Lung (tissue), 12 donors: ENCODE measurements around the gene PLCB2. TPM values are rescaled to one million over a fixed set of nuclear protein-coding genes. Genes with fewer than 3 reads are reported as not detected.
A peak's percentile ranks its signal among the peaks of the same experiment; 100 is the strongest.

Source experiments
- ATAC-seq: fragments of 200-7000 bp; cut with Tn5 transposase; one replicate; pipeline ENCODE4 v1.9.1; 2020; ENCODE audit warnings: moderate number of reproducible peaks; ENCODE audit not compliant: insufficient read depth, low FRiP score
- DNase-seq, 3 donors: peaks; one replicate each; pipeline ENCODE4 v3.0.0-alpha.2; 2013 to 2017
- H3K27ac ChIP-seq, 2 donors: one replicate each; pipeline ENCODE4 v1.5.1; 2013; ENCODE audit warnings: mild to moderate bottlenecking in 2 of 2, moderate library complexity in 2 of 2, control low read depth in 1 of 2, inconsistent platforms in 1 of 2, low read depth in 1 of 2, low read length in 1 of 2
- H3K27me3 ChIP-seq, 3 donors: one replicate each; pipeline ENCODE4 v1.5.1; 2013; ENCODE audit warnings: low read length in 2 of 3; ENCODE audit not compliant: control insufficient read depth in 3 of 3, insufficient read depth in 3 of 3
- H3K36me3 ChIP-seq, 4 donors: one replicate each; pipeline ENCODE4 v1.5.1; 2013; ENCODE audit warnings: low read length in 4 of 4, mild to moderate bottlenecking in 1 of 4, moderate library complexity in 1 of 4; ENCODE audit not compliant: control insufficient read depth in 4 of 4, insufficient read depth in 4 of 4
- H3K4me1 ChIP-seq, 5 donors: one replicate each; pipeline ENCODE4 v1.5.1; 2013; ENCODE audit warnings: low read length in 5 of 5, mild to moderate bottlenecking in 2 of 5, moderate library complexity in 1 of 5; ENCODE audit not compliant: control insufficient read depth in 5 of 5, insufficient read depth in 5 of 5
- H3K4me3 ChIP-seq: one replicate; pipeline ENCODE4 v1.5.1; 2013; ENCODE audit warnings: mild to moderate bottlenecking, control low read depth, moderate library complexity
- H3K9ac ChIP-seq, 2 donors: one replicate each; pipeline ENCODE4 v1.5.1; 2013; ENCODE audit warnings: low read length in 2 of 2, control low read depth in 1 of 2; ENCODE audit not compliant: insufficient read depth in 1 of 2
- H3K9me3 ChIP-seq, 4 donors: one replicate each; pipeline ENCODE4 v1.5.1; 2013; ENCODE audit warnings: low read length in 3 of 4, mild to moderate bottlenecking in 1 of 4, moderate library complexity in 1 of 4; ENCODE audit not compliant: control insufficient read depth in 4 of 4, insufficient read depth in 3 of 4
- WGBS, 2 donors: extraction: QIAGEN DNeasy Blood & Tissue Kit; methylation state at CpG; one replicate each; pipeline ENCODE4 v1.1.7; 2013; 5-methylcytosine and 5-hydroxymethylcytosine counted together
- polyA plus RNA-seq, 2 donors: library from polyadenylated mRNA; stranded (reverse); fragments of 200-250 nt; gene quantifications; one replicate each; pipeline ENCODE4 v1.2.1, GENCODE V29; 2013
- total RNA-seq, 2 donors: library from RNA; depleted of rRNA in 1 of 2; stranded (reverse); fragments of >200 nt in 1 of 2; gene quantifications; one replicate each; pipeline ENCODE4 v1.2.1, GENCODE V29; 2014 to 2021
- TF ChIP-seq, protein P1 (sequence below): IDR thresholded peaks from 2 replicates; pipeline ENCODE4 v1.5.1; 2012; ENCODE audit warnings: mild to moderate bottlenecking; ENCODE audit errors: control extremely low read depth, extremely low read depth
- donor health status: control.
- donor health status: control.
- donor health status: Bipolar disorder and iron deficiency.
- donor health status: healthy.
- donor health status: DM: yes; HTN: yes; CAD: no.

PLCB2 gene
- total and polyA plus RNA-seq, 4 donors = 17.9 to 76.7 (median 51.2) TPM

DNA sequence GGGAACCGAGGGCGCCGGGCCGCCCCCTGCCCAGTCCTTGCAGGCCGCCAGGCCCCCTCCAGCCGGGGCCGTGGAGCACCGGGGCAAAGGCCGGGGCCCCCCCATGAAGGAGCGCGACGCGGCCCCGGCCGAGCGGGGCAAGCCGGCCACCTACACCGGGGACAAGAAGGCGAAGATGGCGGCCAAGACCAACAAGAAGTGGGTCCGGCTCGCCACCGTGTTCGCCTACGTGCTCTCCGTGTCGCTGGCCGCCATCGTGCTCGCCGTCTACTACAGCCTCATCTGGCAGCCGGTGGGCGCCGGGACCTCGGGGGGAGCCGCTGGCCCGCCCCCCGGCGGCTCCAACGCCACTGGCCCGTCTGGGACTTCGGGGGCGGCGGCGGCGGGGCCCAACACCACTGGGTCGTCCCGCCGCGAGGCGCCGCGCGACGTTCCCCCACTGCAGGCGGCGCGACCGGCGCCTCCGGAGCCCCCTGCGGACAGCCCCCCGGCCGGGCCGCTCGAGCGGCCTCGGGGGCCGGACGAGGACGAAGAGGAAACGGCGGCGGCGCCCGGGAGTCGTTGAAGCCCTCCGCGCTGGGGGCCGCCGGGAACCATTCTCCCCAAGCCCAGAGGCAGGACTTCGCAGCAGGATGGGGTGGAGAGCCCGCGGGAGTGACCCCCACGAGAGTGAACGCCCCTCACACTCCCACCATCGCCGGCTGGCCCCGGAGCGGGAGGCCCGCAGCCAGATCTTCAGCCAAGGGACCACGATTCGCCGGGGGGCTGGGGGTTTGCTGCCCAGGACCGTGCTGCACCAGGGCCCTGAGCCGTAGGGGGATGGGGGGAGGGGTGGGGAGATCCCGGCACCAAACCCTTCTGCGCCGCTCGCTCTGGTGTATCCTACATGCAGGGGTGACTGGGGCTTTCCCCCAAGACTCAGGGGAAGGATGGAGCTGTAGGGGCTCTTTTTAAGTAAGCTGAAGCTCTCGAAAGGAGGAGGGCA is 16.5 kb upstream of the PLCB2 start:
- no peak overlapping the region for H3K9ac ChIP-seq
- peaks cover 0 to 5% (median 0%) of the 10 kb centered on the region in 4 donors for H3K36me3 ChIP-seq
- H3K27ac ChIP-seq = peak overlapping the region; percentile 75 to 93
- H3K4me3 ChIP-seq = peak overlapping the region; percentile 70
- TF ChIP-seq, protein P1, sequence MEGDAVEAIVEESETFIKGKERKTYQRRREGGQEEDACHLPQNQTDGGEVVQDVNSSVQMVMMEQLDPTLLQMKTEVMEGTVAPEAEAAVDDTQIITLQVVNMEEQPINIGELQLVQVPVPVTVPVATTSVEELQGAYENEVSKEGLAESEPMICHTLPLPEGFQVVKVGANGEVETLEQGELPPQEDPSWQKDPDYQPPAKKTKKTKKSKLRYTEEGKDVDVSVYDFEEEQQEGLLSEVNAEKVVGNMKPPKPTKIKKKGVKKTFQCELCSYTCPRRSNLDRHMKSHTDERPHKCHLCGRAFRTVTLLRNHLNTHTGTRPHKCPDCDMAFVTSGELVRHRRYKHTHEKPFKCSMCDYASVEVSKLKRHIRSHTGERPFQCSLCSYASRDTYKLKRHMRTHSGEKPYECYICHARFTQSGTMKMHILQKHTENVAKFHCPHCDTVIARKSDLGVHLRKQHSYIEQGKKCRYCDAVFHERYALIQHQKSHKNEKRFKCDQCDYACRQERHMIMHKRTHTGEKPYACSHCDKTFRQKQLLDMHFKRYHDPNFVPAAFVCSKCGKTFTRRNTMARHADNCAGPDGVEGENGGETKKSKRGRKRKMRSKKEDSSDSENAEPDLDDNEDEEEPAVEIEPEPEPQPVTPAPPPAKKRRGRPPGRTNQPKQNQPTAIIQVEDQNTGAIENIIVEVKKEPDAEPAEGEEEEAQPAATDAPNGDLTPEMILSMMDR = no peak
- H3K27me3 ChIP-seq = peaks cover 0 to 2% (median 0%) of the 10 kb centered on the region in 3 donors
- ATAC-seq (no peak), DNase-seq (peak in 1 of 3 donors; percentile 60)
- no peaks in the 10 kb centered on the region for H3K9me3 ChIP-seq
- WGBS, 2 donors = 1% methylated on average over 77 to 101 of the region's 101 CpGs
- H3K4me1 ChIP-seq = peaks cover 6 to 33% (median 17%) of the 10 kb centered on the region in 5 donors

DNA sequence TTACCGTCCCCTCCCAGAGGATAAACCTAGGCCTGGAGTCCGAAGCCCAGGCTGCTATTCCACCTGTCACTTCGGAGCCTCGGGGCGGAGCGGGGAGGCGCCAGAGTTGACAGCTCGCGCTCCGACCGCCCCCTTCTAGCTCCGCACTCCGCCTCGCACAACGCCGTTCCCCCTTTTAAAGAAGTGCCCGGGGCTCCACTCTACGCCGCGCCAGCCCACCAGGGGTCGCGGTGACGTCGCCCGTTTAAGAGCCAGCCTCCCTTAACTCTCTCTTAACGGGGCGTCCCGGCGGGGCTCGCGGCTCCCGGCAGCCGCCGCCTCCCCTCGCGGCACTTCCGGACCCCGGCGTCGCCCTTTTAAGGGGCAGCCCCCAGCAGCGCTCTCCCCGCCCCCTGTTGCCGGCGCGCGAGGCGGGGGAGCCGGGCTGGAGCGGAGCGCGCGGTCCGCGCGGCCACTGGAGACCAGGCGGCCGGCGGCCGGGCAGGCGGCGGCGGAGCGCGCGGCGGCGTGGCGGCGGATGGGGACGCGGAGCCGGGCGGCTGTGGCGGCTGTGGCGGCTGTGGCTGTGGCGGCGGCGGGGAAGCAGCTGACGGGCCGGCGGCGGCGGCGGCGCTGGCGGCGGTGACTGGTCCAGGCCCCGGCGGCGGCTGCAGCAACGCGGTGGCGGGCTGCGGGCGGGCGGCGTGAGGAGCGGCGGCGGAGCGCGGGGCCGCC is 15.7 kb upstream of the PLCB2 start, which contains the start of gene INAFM2:
TSS of gene INAFM2 (plus strand) at position 454 of the 714 bp plus-strand sequence. CDS start 364 bp downstream, outside the sequence.
- H3K9ac ChIP-seq = no peak within 1 kb of the TSS
- 0 to 1% methylated on average over 46 to 103 of the region's 103 CpGs for WGBS, 2 donors
- peaks cover 0 to 2% (median 0%) of the 10 kb centered on the region in 3 donors for H3K27me3 ChIP-seq
- TF ChIP-seq, protein P1 = peak; percentile 44
- no peaks in the 10 kb centered on the region for H3K9me3 ChIP-seq
- ATAC-seq (peak; percentile 91), DNase-seq (peak; percentile 97 to 98 (median 97))
- peak within 1 kb of the TSS; percentile 70 for H3K4me3 ChIP-seq
- peaks cover 0 to 5% (median 0%) of the 10 kb centered on the region in 4 donors for H3K36me3 ChIP-seq
- peaks cover 6 to 28% (median 15%) of the 10 kb centered on the region in 5 donors for H3K4me1 ChIP-seq
- H3K27ac ChIP-seq = peak within 1 kb of the TSS; percentile 75 to 93

DNA sequence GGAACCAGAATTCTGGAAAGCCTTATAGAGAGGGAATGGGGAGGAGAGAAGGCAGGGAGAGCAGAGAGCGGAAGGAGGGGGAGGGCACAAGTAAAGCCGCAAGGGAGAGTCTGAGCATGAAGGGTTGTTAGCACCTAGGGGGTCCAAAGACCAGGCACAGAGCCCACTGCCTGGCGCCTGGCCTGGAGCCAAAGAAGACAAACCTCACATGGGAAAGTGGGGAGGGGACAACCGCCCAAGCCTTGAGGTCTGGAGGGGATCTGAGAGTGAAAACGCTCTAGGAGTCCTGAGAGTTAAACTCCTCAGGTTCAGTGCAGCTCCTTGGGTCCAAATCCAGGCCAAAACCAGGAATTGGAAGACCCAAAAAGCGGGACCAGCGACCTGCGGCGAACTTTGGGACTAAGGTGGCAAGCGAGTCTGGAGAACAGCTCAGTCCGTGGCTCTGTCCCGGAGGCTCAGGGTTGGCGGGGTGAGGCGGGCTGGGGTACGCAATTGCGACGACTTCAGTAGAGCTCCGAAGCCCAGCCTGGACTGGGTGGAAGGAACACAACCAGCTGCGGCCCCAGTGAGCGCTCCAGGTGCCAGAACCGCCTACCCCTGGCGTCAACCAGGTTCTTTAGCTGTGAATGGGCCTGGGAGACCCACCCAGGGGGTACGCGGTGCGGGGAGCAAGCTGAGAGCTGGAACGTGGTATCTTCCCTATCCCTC is 14.9 kb upstream of the PLCB2 start:
- 58 to 61% methylated on average over 25 to 26 of the region's 26 CpGs for WGBS, 2 donors
- H3K4me1 ChIP-seq = peaks cover 6 to 23% (median 14%) of the 10 kb centered on the region in 5 donors
- no peak overlapping the region for H3K4me3 ChIP-seq
- ATAC-seq (no peak), DNase-seq (peak in 2 of 3 donors; percentile 33 to 56)
- peaks cover 0 to 5% (median 0%) of the 10 kb centered on the region in 4 donors for H3K36me3 ChIP-seq
- peak overlapping the region; percentile 42 to 46 for H3K27ac ChIP-seq
- TF ChIP-seq, protein P1 = no peak
- H3K27me3 ChIP-seq = peaks cover 0 to 2% (median 0%) of the 10 kb centered on the region in 3 donors
- H3K9ac ChIP-seq = no peak overlapping the region
- no peaks in the 10 kb centered on the region for H3K9me3 ChIP-seq
